Measurements from ENCODE around the gene IFT57. TPM values are rescaled to one million over a fixed set of nuclear protein-coding genes. Genes with fewer than 3 reads are reported as not detected.
"Not testable (repeated sequence)": the region's sequence is repeated elsewhere in the genome, so short reads cannot be mapped to it uniquely, and the experiment has no call there.

Gene IFT57
- total and polyA plus RNA-seq, 2 of the 8 experiments (the other 6 are each of a cell fraction or from before 2014, with no cell fraction given) = 15.1 to 27.8 TPM

- no peaks in the 10 kb centered on the region for H3K4me1 ChIP-seq (replicated peaks in 1 of 4; ENCODE audit: control insufficient read depth in 3 of 4, insufficient read depth in 4 of 4, low read length in 3 of 4)
- H3K27me3 ChIP-seq (replicated peaks in 1 of 4; ENCODE audit: control insufficient read depth in 3 of 4, extremely low read depth in 1 of 4, insufficient read depth in 3 of 4, low read length in 3 of 4) = no peaks in the 10 kb centered on the region
- no peak overlapping the region for H2BK12ac ChIP-seq (ENCODE audit: low read depth, low read length)
- 73% methylated on average over 2 of the region's 2 CpGs; no CpG with 5 or more reads in 1 of the 2 experiments for WGBS, 2 experiments (ENCODE audit: extremely low coverage in 1 of 2, insufficient coverage in 1 of 2, insufficient read length in 1 of 2, insufficient replicate concordance in 2 of 2, low coverage in 1 of 2, low lambda C conversion rate in 2 of 2, missing lambda C conversion rate in 1 of 2)
- ChIA-PET POLR2A (ENCODE audit: partially characterized antibody) (no interaction called here), CTCF (ENCODE audit: partially characterized antibody) (no interaction called here)
- no peak overlapping the region for H3K23ac ChIP-seq (ENCODE audit: insufficient read length)
- no peaks in the 10 kb centered on the region for H3K79me1 ChIP-seq (ENCODE audit: low read depth, low read length)
- H3K23me2 ChIP-seq (ENCODE audit: low read depth, low read length) = no peaks in the 10 kb centered on the region
- H4K20me1 ChIP-seq (replicated peaks in 1 of 2; ENCODE audit: control insufficient read depth in 1 of 2, insufficient read depth in 2 of 2, low read length in 2 of 2) = no peaks in the 10 kb centered on the region
- no peak overlapping the region for H4K8ac ChIP-seq (ENCODE audit: extremely low read depth, insufficient read depth, low read length)
- no peaks in the 10 kb centered on the region for H3K79me2 ChIP-seq (ENCODE audit: control insufficient read depth in 1 of 2, insufficient read depth in 2 of 2, low read length in 2 of 2)
- no peak overlapping the region for H3K27ac ChIP-seq (ENCODE audit: low read depth, low read length)
- H2BK15ac ChIP-seq (ENCODE audit: low read length) = no peak overlapping the region
- peaks cover 5 to 7% of the 10 kb centered on the region in 2 experiments; a peak in 1 of 4 replicates for H3K9me3 ChIP-seq (ENCODE audit: insufficient read depth in 2 of 2, low read depth in 1 of 2, low read length in 1 of 2)
- DNase-seq (ENCODE audit: low read depth in 1 of 2, low spot score in 2 of 2) (no peak), FAIRE-seq (no peak)
- H2BK20ac ChIP-seq (ENCODE audit: low read length) = no peak overlapping the region
- no peak overlapping the region for H2AK5ac ChIP-seq (ENCODE audit: low read depth, low read length)
- no peak overlapping the region for H3K9ac ChIP-seq (replicated peaks in 1 of 4; ENCODE audit: extremely low read depth in 1 of 4, low read depth in 3 of 4, low read length in 3 of 4)
- no peak for TF ChIP-seq ASH2L (IDR thresholded peaks at IDR 0.05; ENCODE audit: low read length)
- H3K4ac ChIP-seq (replicated peaks; ENCODE audit: insufficient read length, low read depth, low read length) = no peak overlapping the region
- no peak overlapping the region for H2AFZ ChIP-seq (ENCODE audit: low read length)
- no peak overlapping the region for H3K4me2 ChIP-seq (ENCODE audit: insufficient read depth in 1 of 2, low read depth in 2 of 2, low read length in 2 of 2)
- H3K14ac ChIP-seq (ENCODE audit: insufficient read length) = no peak overlapping the region
- H4K91ac ChIP-seq (replicated peaks; ENCODE audit: insufficient read length, low read length) = no peak overlapping the region
- H2BK120ac ChIP-seq (replicated peaks; ENCODE audit: low read depth, low read length) = no peak overlapping the region
- no peak overlapping the region for H3K4me3 ChIP-seq (ENCODE audit: extremely low read depth in 1 of 4, insufficient read depth in 2 of 4, low read depth in 3 of 4, low read length in 4 of 4)
- no peak overlapping the region for H4K5ac ChIP-seq (ENCODE audit: insufficient read length, low read depth, low read length)
- H2BK5ac ChIP-seq (ENCODE audit: low read depth, low read length) = no peak overlapping the region
- H3K56ac ChIP-seq (replicated peaks; ENCODE audit: insufficient read length, low read depth, low read length) = no peak overlapping the region
- no peaks in the 10 kb centered on the region for H3K36me3 ChIP-seq (ENCODE audit: control insufficient read depth in 2 of 4, insufficient read depth in 4 of 4, low read length in 3 of 4)
- H3K18ac ChIP-seq (ENCODE audit: extremely low read depth, low read length) = no peak overlapping the region
Measured at GRCh38 chr3:108271626-108272025, 49.4 kb upstream of the IFT57 start.

- H2AK5ac ChIP-seq (ENCODE audit: low read depth, low read length); H3K23me2 ChIP-seq (ENCODE audit: low read depth, low read length); H2AFZ ChIP-seq (ENCODE audit: low read length); H3K79me1 ChIP-seq (ENCODE audit: low read depth, low read length); H2BK12ac ChIP-seq (ENCODE audit: low read depth, low read length); H3K27ac ChIP-seq (ENCODE audit: low read depth, low read length); H3K18ac ChIP-seq (ENCODE audit: extremely low read depth, low read length); H3K4me2 ChIP-seq (ENCODE audit: insufficient read depth in 1 of 2, low read depth in 2 of 2, low read length in 2 of 2); H4K20me1 ChIP-seq (replicated peaks in 1 of 2; ENCODE audit: control insufficient read depth in 1 of 2, insufficient read depth in 2 of 2, low read length in 2 of 2); H3K56ac ChIP-seq (replicated peaks; ENCODE audit: insufficient read length, low read depth, low read length); H3K4ac ChIP-seq (replicated peaks; ENCODE audit: insufficient read length, low read depth, low read length); H3K4me3 ChIP-seq (ENCODE audit: extremely low read depth in 1 of 4, insufficient read depth in 2 of 4, low read depth in 3 of 4, low read length in 4 of 4); H3K4me1 ChIP-seq (replicated peaks in 1 of 4; ENCODE audit: control insufficient read depth in 3 of 4, insufficient read depth in 4 of 4, low read length in 3 of 4); H3K23ac ChIP-seq (ENCODE audit: insufficient read length); H4K5ac ChIP-seq (ENCODE audit: insufficient read length, low read depth, low read length); H3K79me2 ChIP-seq (ENCODE audit: control insufficient read depth in 1 of 2, insufficient read depth in 2 of 2, low read length in 2 of 2); POLR2A ChIA-PET (ENCODE audit: partially characterized antibody); H2BK15ac ChIP-seq (ENCODE audit: low read length); FAIRE-seq; H2BK5ac ChIP-seq (ENCODE audit: low read depth, low read length); H3K9ac ChIP-seq (replicated peaks in 1 of 4; ENCODE audit: extremely low read depth in 1 of 4, low read depth in 3 of 4, low read length in 3 of 4); H4K8ac ChIP-seq (ENCODE audit: extremely low read depth, insufficient read depth, low read length); DNase-seq (ENCODE audit: low read depth in 1 of 2, low spot score in 2 of 2); H4K91ac ChIP-seq (replicated peaks; ENCODE audit: insufficient read length, low read length); H3K36me3 ChIP-seq (ENCODE audit: control insufficient read depth in 2 of 4, insufficient read depth in 4 of 4, low read length in 3 of 4); CTCF ChIA-PET (ENCODE audit: partially characterized antibody); H3K27me3 ChIP-seq (replicated peaks in 1 of 4; ENCODE audit: control insufficient read depth in 3 of 4, extremely low read depth in 1 of 4, insufficient read depth in 3 of 4, low read length in 3 of 4); H3K14ac ChIP-seq (ENCODE audit: insufficient read length); H3K9me3 ChIP-seq (ENCODE audit: insufficient read depth in 2 of 2, low read depth in 1 of 2, low read length in 1 of 2); H2BK120ac ChIP-seq (replicated peaks; ENCODE audit: low read depth, low read length); H2BK20ac ChIP-seq (ENCODE audit: low read length): not testable (repeated sequence)
- 84% methylated on average over 3 of the region's 3 CpGs; no CpG with 5 or more reads in 1 of the 2 experiments for WGBS, 2 experiments (ENCODE audit: extremely low coverage in 1 of 2, insufficient coverage in 1 of 2, insufficient read length in 1 of 2, insufficient replicate concordance in 2 of 2, low coverage in 1 of 2, low lambda C conversion rate in 2 of 2, missing lambda C conversion rate in 1 of 2)
Measured at GRCh38 chr3:108268235-108268634, 46.0 kb upstream of the IFT57 start.
